ENCODE data around the gene KRTAP3-1.

Gene KRTAP3-1

GRCh38 chr17:40960144-40960543 lies 48.8 kb downstream of the KRTAP3-1 start:
- TF ChIP-seq FOXA1 (IDR thresholded peaks at IDR 0.05) (no peak), ZNF384 (IDR thresholded peaks at IDR 0.05) (no peak), BHLHE40 (IDR thresholded peaks at IDR 0.05; ENCODE audit: borderline replicate concordance) (no peak), CTBP1 (IDR thresholded peaks at IDR 0.05; ENCODE audit: borderline replicate concordance) (no peak), NFRKB (IDR thresholded peaks at IDR 0.05) (no peak), FOXM1 (IDR thresholded peaks at IDR 0.05; ENCODE audit: borderline replicate concordance) (no peak)
- no peak for DNase-seq (ENCODE audit: extremely low spot score)
- CTCF ChIA-PET = no interaction called here
- POLR2A ChIA-PET = no interaction called here
